GM18505 (cell line): ENCODE data around the gene CD200R1L.

Experiments used
- ATAC-seq: cut with Tn5 transposase; IDR thresholded peaks from one replicate; pipeline ENCODE4 v1.9.1; 2021; ENCODE audit not compliant: unreplicated experiment
- POLR2A ChIP-seq: IDR thresholded peaks from 4 replicates; pipeline ENCODE4 v1.6.1; 2011; ENCODE audit warnings: borderline replicate concordance; ENCODE audit not compliant: insufficient read depth, insufficient read length; ENCODE audit errors: extremely low read depth

CD200R1L gene

DNA sequence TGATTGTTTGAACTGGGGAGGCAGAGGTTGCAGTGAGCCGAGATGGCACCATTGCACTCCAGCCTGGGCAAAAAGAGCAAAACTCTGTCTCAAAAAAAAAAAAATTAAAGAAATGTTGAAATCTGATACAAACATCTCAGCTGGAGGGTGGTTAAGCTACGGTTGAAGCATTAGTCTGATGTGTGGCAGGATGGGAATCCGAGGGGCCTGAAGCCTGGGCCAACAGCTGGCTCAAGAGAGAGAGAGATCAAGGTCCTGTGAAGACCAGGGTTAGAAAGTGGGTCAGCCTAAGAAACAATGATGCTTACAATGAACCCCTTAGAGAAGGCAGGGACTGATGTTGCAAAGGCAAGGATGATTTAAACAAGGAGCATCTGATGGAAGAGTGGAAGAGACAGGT, 69.8 kb downstream of the CD200R1L start:
- no peak for TF ChIP-seq POLR2A
- ATAC-seq: no peak

DNA sequence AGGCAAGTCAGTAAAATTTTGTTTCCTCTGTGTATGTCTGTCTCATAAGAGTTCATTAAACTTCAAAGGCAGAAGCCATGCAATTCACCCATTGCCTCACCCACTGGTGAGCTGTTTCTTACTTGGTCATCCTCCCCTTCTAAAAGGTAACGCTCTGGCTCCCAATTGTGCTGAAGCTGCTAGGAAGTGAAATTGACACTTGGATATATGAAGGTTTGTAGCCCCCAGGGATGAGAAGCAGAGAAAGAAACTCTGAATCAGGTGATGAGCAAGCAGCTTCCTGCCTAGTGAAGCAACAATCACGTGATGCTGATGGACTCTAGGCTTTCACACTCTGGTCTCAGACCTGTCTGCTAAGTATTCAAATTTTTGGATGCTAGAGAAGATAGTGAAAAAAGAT, 70.7 kb downstream of the CD200R1L start:
- no peak for ATAC-seq

GRCh38 chr3:112775011-112775742, 71.5 kb downstream of the CD200R1L start:
- no peak for ATAC-seq
- no peak for TF ChIP-seq POLR2A

More for the DNA sequence above, 70.7 kb downstream of the CD200R1L start:
- TF ChIP-seq POLR2A: no peak

- no peak for TF ChIP-seq POLR2A
- no peak for ATAC-seq
These were observed 72.3 kb downstream of the CD200R1L start for GRCh38 chr3:112774293-112774926.

GRCh38 chr3:112773864-112774263, 72.8 kb downstream of the CD200R1L start:
- TF ChIP-seq POLR2A: no peak
- ATAC-seq: no peak

GRCh38 chr3:112770951-112771350, 75.7 kb downstream of the CD200R1L start:
- no peak for TF ChIP-seq POLR2A
- ATAC-seq: no peak

- no peak for ATAC-seq
- TF ChIP-seq POLR2A: no peak
These were observed 76.5 kb downstream of the CD200R1L start for GRCh38 chr3:112770032-112770626.

DNA sequence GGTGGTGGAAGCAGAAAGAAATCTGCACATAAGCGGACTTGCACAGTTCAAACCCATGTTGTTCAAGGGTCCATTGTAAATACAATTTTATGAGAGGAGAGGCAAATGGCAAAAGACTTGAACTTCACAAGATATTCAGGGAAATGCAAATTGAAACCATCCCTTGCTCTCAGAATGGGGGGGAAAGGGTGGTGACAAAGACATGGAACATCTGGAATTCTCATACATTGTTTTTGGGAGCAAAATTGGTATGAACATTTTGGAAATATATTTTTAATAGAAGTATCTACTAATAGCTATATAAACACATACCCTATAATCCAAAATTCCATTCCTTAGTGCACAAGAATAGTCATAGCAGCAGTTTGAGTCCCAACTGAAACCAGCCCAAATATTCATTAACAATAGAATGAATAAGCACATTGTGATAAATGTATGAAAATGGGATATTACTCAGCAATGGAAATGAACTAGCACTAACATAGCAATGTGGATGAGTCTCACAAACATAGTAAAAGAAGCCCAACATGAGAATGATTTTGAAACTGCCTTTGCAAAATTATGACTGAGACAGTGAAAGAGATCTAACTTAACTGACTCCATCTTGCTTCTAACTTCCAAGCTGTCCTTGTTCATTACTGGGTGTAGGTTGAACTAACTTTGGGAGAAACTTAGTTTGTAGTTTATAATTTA, 77.2 kb downstream of the CD200R1L start:
- no peak for ATAC-seq
- TF ChIP-seq POLR2A: no peak

DNA sequence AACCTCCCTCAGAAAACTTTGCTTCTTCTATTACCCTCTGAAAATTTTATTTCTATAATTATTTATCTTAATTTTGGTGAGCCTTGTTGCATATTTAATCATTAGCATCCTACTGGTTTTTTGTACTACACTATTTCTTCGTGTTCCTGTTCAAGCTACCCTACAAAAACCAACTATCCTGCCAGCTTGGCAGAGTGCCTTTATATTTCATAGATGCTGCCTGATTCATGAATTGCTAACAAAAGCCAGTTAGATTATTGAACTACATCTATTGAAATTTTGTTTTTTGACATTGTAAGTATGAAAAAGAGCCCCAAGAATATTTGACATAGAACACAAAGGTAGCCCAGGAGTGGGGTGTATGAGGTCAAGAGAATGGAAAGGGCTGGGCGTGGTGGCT, 78.9 kb downstream of the CD200R1L start:
- ATAC-seq: no peak
- no peak for TF ChIP-seq POLR2A

- ATAC-seq: peak; percentile 53
These were observed 79.5 kb downstream of the CD200R1L start for GRCh38 chr3:112767177-112767576.

More at GRCh38 chr3:112767177-112767576, 79.5 kb downstream of the CD200R1L start:
- TF ChIP-seq POLR2A: no peak
